Measurements from ENCODE around the gene GALNT13.

- TF ChIP-seq CTCF (IDR thresholded peaks at IDR 0.05) (no peak), POLR2A (IDR thresholded peaks at IDR 0.05) (no peak), POLR2AphosphoS5 (IDR thresholded peaks at IDR 0.05; ENCODE audit: insufficient read depth in 1 of 2, low read depth in 1 of 2) (no peak)
Measured at GRCh38 chr2:154293864-154294263, 422.1 kb downstream of the GALNT13 start.
